K562 (cell line): ENCODE measurements around the gene ACO2. TPM values are rescaled to one million over a fixed set of nuclear protein-coding genes. Genes with fewer than 3 reads are reported as not detected.

Source experiments
- ATAC-seq: fragments of 200-7000 bp; cut with Tn5 transposase; 3 replicates; pipeline ENCODE4 v1.9.1; 2020; ENCODE audit warnings: moderate library complexity
- BruUV-seq: library from RNA; stranded (reverse); fragments of 400-500 nt; replicated peaks from 2 replicates; lab custom pipeline; 2021; lab: Mats Ljungman, UMichigan
- CTCF ChIA-PET: fragments of 300-600 bp; formaldehyde crosslinking; extraction: SDS; loops from one replicate; lab custom pipeline; 2021; ENCODE audit warnings: low intra/inter-chr PET ratio; lab: Yijun Ruan, JAX
- POLR2A ChIA-PET: fragments of 300-600, 350-650 bp; sonication (Branson Sonifier 250); formaldehyde crosslinking; extraction: SDS; loops from one replicate; lab custom pipeline; 2021; ENCODE audit warnings: antibody characterized with exemption, inconsistent platforms; lab: Yijun Ruan, JAX
- DNase-seq, 4 experiments: peaks; one replicate each; pipeline versions ENCODE4 v3.0.0 to v3.0.0-alpha.2; 2011 to 2018; ENCODE audit warnings: low spot score in 3 of 4, mixed read lengths in 3 of 4; ENCODE audit errors: extremely low read depth in 1 of 4
- FAIRE-seq: peaks from 2 replicates; lab custom pipeline; 2011; peaks lifted over from hg19 to GRCh38; lab: Jason Lieb, UNC
- H2AFZ ChIP-seq: 2 replicates; pipeline ENCODE4 v1.6.0; 2011; ENCODE audit warnings: low read depth, low read length, control low read depth, inconsistent platforms
- H3K27ac ChIP-seq: fragments of 200-600 bp; 3 replicates; pipeline ENCODE4 v1.8.0; 2011; ENCODE audit warnings: low read depth, mild to moderate bottlenecking, control low read depth, inconsistent platforms, low read length, moderate library complexity, mixed read lengths; ENCODE audit errors: extremely low read depth
- H3K27me3 ChIP-seq, 2 experiments: fragments of 300-600 bp in 1 of 2; 2 replicates in 1 of 2; 3 replicates in 1 of 2; pipeline versions ENCODE4 v1.6.0 to v1.8.0; 2011; ENCODE audit warnings: inconsistent platforms in 2 of 2, low read length in 2 of 2, mild to moderate bottlenecking in 1 of 2, mixed read lengths in 1 of 2, moderate library complexity in 1 of 2; ENCODE audit not compliant: control insufficient read depth in 2 of 2, insufficient read depth in 2 of 2
- H3K36me3 ChIP-seq: fragments of 300-600 bp; 3 replicates; pipeline ENCODE4 v1.8.0; 2011; ENCODE audit warnings: mild to moderate bottlenecking, low read length, inconsistent platforms; ENCODE audit not compliant: control insufficient read depth, insufficient read depth
- H3K4me1 ChIP-seq, 2 experiments: fragments of 200-600 bp in 1 of 2; replicated peaks in 1 of 2; 2 replicates in 1 of 2; 3 replicates in 1 of 2; pipeline versions ENCODE4 v1.5.1 to v1.8.0; 2011; ENCODE audit warnings: inconsistent platforms in 2 of 2, low read length in 2 of 2, mild to moderate bottlenecking in 1 of 2, mixed read lengths in 1 of 2, moderate library complexity in 1 of 2; ENCODE audit not compliant: control insufficient read depth in 2 of 2, insufficient read depth in 2 of 2
- H3K4me2 ChIP-seq: 2 replicates; pipeline ENCODE4 v1.6.1; 2011; ENCODE audit warnings: low read length, control low read depth, inconsistent platforms, mixed read lengths; ENCODE audit not compliant: insufficient read depth
- H3K4me3 ChIP-seq: fragments of 200-600 bp; sonication (generic), shearing (Covaris generic); 2 replicates; pipeline ENCODE4 v1.5.1; 2016; ENCODE audit warnings: control low read depth, inconsistent platforms
- H3K79me2 ChIP-seq: fragments of 200-600 bp; 3 replicates; pipeline ENCODE4 v1.8.0; 2011; ENCODE audit warnings: low read length, inconsistent platforms; ENCODE audit not compliant: control insufficient read depth, insufficient read depth
- H3K9ac ChIP-seq, 2 experiments: 2 replicates each; pipeline versions ENCODE4 v1.6.0 to v1.6.1; 2011; ENCODE audit warnings: low read depth in 2 of 2, low read length in 2 of 2, control low read depth in 1 of 2, inconsistent platforms in 1 of 2, mild to moderate bottlenecking in 1 of 2, mixed read lengths in 1 of 2; ENCODE audit not compliant: insufficient read depth in 1 of 2
- H3K9me1 ChIP-seq: one replicate; pipeline ENCODE4 v1.6.0; 2011; ENCODE audit warnings: inconsistent platforms, mild to moderate bottlenecking, low read length, moderate library complexity; ENCODE audit not compliant: control insufficient read depth, insufficient read depth
- H3K9me3 ChIP-seq: replicated peaks from 2 replicates; pipeline ENCODE4 v1.5.1; 2011; ENCODE audit warnings: low read depth, low read length, inconsistent platforms; ENCODE audit not compliant: control insufficient read depth, insufficient read depth
- H4K20me1 ChIP-seq: replicated peaks from 2 replicates; pipeline ENCODE4 v1.6.1; 2011; ENCODE audit warnings: low read length, inconsistent platforms, mixed read lengths; ENCODE audit not compliant: control insufficient read depth, insufficient read depth
- ARNT ChIP-seq, 2 experiments: fragments of 450-650 bp; IDR thresholded peaks; 2 replicates each; pipeline ENCODE4 v1.6.1; 2016; ENCODE audit warnings: mild to moderate bottlenecking in 1 of 2
- CXXC5 ChIP-seq: fragments of 250-450 bp; sonication (Bioruptor Pico); IDR thresholded peaks from 2 replicates; pipeline ENCODE4 v1.8.0; 2022; ENCODE audit warnings: inconsistent platforms, mild to moderate bottlenecking, moderate library complexity
- DNMT1 ChIP-seq: fragments of 450-650 bp; IDR thresholded peaks from 2 replicates; pipeline ENCODE4 v1.6.1; 2016; ENCODE audit warnings: antibody characterized with exemption, mild to moderate bottlenecking
- ELK1 ChIP-seq: sonication (generic); formaldehyde crosslinking; IDR thresholded peaks from 2 replicates; pipeline ENCODE4 v1.8.1; 2022; ENCODE audit warnings: missing genetic modification reagents
- HOMEZ ChIP-seq: fragments of 250-450 bp; sonication (Bioruptor Pico); IDR thresholded peaks from 2 replicates; pipeline ENCODE4 v1.4.0; 2020; ENCODE audit warnings: mild to moderate bottlenecking, moderate library complexity
- KDM1A ChIP-seq, 2 experiments: fragments of 450-650 bp; IDR thresholded peaks; 2 replicates each; pipeline ENCODE4 v1.6.1; 2016; ENCODE audit warnings: mild to moderate bottlenecking in 2 of 2
- MBD1 ChIP-seq: fragments of 250-450 bp; sonication (Bioruptor Pico); IDR thresholded peaks from 2 replicates; pipeline ENCODE4 v1.8.0; 2022; ENCODE audit warnings: inconsistent platforms
- MLLT1 ChIP-seq, 2 experiments: fragments of 450-650 bp; IDR thresholded peaks; 2 replicates each; pipeline ENCODE4 v1.6.1; 2016
- NBN ChIP-seq: fragments of 450-650 bp; IDR thresholded peaks from 2 replicates; pipeline ENCODE4 v1.6.1; 2016; ENCODE audit warnings: low read depth, mild to moderate bottlenecking
- NFIC ChIP-seq: fragments of 450-650 bp; IDR thresholded peaks from 2 replicates; pipeline ENCODE4 v1.6.1; 2017; ENCODE audit warnings: mild to moderate bottlenecking, inconsistent platforms
- NFXL1 ChIP-seq: fragments of 450-650 bp; formaldehyde crosslinking; IDR thresholded peaks from 2 replicates; pipeline ENCODE4 v1.4.0; 2021; ENCODE audit warnings: mild to moderate bottlenecking
- POLR2A ChIP-seq: fragments of 450-650 bp; conservative IDR thresholded peaks from 2 replicates; pipeline ENCODE4 v1.6.1; 2016
- RBBP5 ChIP-seq: fragments of 200-600 bp; sonication (generic); IDR thresholded peaks from 2 replicates; pipeline ENCODE4 v1.6.1; 2012; ENCODE audit warnings: borderline replicate concordance, mild to moderate bottlenecking, low read length, control low read depth, inconsistent platforms; ENCODE audit not compliant: insufficient read depth, poor library complexity, severe bottlenecking
- RBM39 ChIP-seq: fragments of 200-400 bp; formaldehyde crosslinking; optimal IDR thresholded peaks from 2 replicates; pipeline ENCODE3; 2018; ENCODE audit warnings: low read depth, low read length
- SMAD4 ChIP-seq: fragments of 250-450 bp; sonication (Bioruptor Pico); conservative IDR thresholded peaks from 2 replicates; pipeline ENCODE4 v1.8.0; 2021; ENCODE audit warnings: inconsistent platforms, mild to moderate bottlenecking, moderate library complexity
- ZC3H11A ChIP-seq: IDR thresholded peaks from 2 replicates; pipeline ENCODE4 v1.6.1; 2012; ENCODE audit warnings: low read depth, low read length, improper control_type of control experiment
- WGBS: fragments of 100-300 bp; shearing (Covaris generic); methylation state at CpG from one replicate; pipeline ENCODE4 v1.1.6; 2016; ENCODE audit warnings: low coverage, mixed read lengths; ENCODE audit not compliant: insufficient coverage; ENCODE audit errors: missing lambda C conversion rate; 5-methylcytosine and 5-hydroxymethylcytosine counted together
- in situ Hi-C: fragments of 300-500 bp; cut with MboI; formaldehyde crosslinking; loops from 4 replicates; pipeline ENCODE4 v1.15.0; 2018; ENCODE audit warnings: inconsistent platforms, mixed read lengths
- intact Hi-C: fragments of 100-400 bp; cut with micrococcal nuclease; formaldehyde crosslinking; loops from 2 replicates; pipeline ENCODE4 v1.14.2; 2022
- polyA plus RNA-seq, 8 experiments: library from polyadenylated mRNA; depleted of rRNA in 4 of 8; stranded (reverse) in 5 of 8; unstranded in 3 of 8; fragments of >200 nt; fragmentation: Nextera tagmentation in 2 of 8; fragmentation: Illumina TruSeq in 1 of 8; extraction: Ambion mirVana in 2 of 8; extraction: Trizol in 1 of 8; gene quantifications; 2 replicates each; pipeline versions ENCODE4 v1.2.1 to v1.2.3, GENCODE V29; 2011 to 2014; ENCODE audit warnings: inconsistent platforms in 1 of 8, missing spikeins in 1 of 8
- total RNA-seq, 7 experiments: library from RNA; depleted of rRNA in 6 of 7; stranded (reverse); fragments of >200 nt in 6 of 7; fragmentation: Illumina TruSeq in 2 of 7; extraction: Trizol in 2 of 7; gene quantifications; 2 replicates each; pipeline versions ENCODE4 v1.2.1 to v1.2.3, GENCODE V29; 2011 to 2021; ENCODE audit warnings: low replicate concordance in 1 of 7

Gene ACO2
- total and polyA plus RNA-seq, 9 of the 15 experiments (the other 6 are each of a cell fraction or from before 2014, with no cell fraction given): 16.2 to 119 (median 43.2) TPM

GRCh38 chr22:41523464-41524221, 54.7 kb downstream of the ACO2 start (continued):
- peak; percentile 85 for TF ChIP-seq SMAD4 (CRISPR knock-in tag)

GRCh38 chr22:41524251-41524661, 55.3 kb downstream of the ACO2 start:
- no TSS peak for BruUV-seq
- TF ChIP-seq NFIC (peak; percentile 60), MLLT1 (IDR thresholded peaks at IDR 0.05) (no peak), CXXC5 (CRISPR knock-in tag) (no peak), ZC3H11A (no peak), MBD1 (peak; percentile 47; the same call in 1 of the 2 replicates), RBM39 (no peak), NFXL1 (no peak), RBBP5 (no peak), DNMT1 (no peak), ELK1 (CRISPR knock-in tag) (no peak), KDM1A (IDR thresholded peaks at IDR 0.05) (no peak), HOMEZ (CRISPR knock-in tag) (no peak), NBN (no peak), ARNT (IDR thresholded peaks at IDR 0.05) (no peak), POLR2A (0 out of 2 replicates have a peak, but pooled peaks have one; percentile 30)

More at GRCh38 chr22:41524251-41524661, 55.3 kb downstream of the ACO2 start:
- H3K9me1 ChIP-seq: no peaks in the 10 kb centered on the region
- H3K27me3 ChIP-seq: no peaks in the 10 kb centered on the region
- ATAC-seq (no peak), FAIRE-seq (no peak), DNase-seq (no peak)
- H3K9me3 ChIP-seq: no peaks in the 10 kb centered on the region
- intact Hi-C loops: no loop called here
- H3K4me2 ChIP-seq: peak overlapping the region; percentile 51
- in situ Hi-C loops: no loop called here
- H3K4me3 ChIP-seq: no peak overlapping the region
- H3K9ac ChIP-seq: peak overlapping the region; percentile 67 to 90
- no peak overlapping the region for H2AFZ ChIP-seq
- H3K79me2 ChIP-seq: no peaks in the 10 kb centered on the region; the same call in 2 of the 3 replicates
- H3K27ac ChIP-seq: peak overlapping the region; percentile 84
- 74% methylated on average over 9 of the region's 13 CpGs for WGBS
- H3K36me3 ChIP-seq: peaks cover 85% of the 10 kb centered on the region
- H3K4me1 ChIP-seq: peaks cover 24 to 55% of the 10 kb centered on the region in 2 experiments
- CTCF ChIA-PET: no interaction called here
- no peaks in the 10 kb centered on the region; the same call in 1 of the 2 replicates for H4K20me1 ChIP-seq
- POLR2A ChIA-PET: interaction anchor here (0.7 to 0.9 kb wide), 2 partner anchors 55 to 79 kb away, joined by 3 read pairs; partner anchors contain the start of genes ACO2 and PHF5A
